SK-N-SH treated with all-trans-retinoic acid at 6 μM for 48 hours (cell line): ENCODE measurements around the gene TYSND1.

Source experiments
- ATAC-seq: fragments of 200-7000 bp; cut with Tn5 transposase; 3 replicates; pipeline ENCODE4 v1.9.1; 2020; ENCODE audit warnings: mild to moderate bottlenecking, moderate library complexity
- CREB5 ChIP-seq: fragments of 250-450 bp; sonication (Bioruptor Pico); IDR thresholded peaks from 2 replicates; pipeline ENCODE4 v1.5.1; 2020; ENCODE audit warnings: low read depth, mild to moderate bottlenecking, moderate library complexity
- CSRNP3 ChIP-seq: fragments of 250-450 bp; sonication (Bioruptor Pico); IDR thresholded peaks from 2 replicates; pipeline ENCODE4 v1.5.1; 2021; ENCODE audit warnings: mild to moderate bottlenecking, moderate library complexity
- ESRRG ChIP-seq: fragments of 250-450 bp; sonication (Bioruptor Pico); IDR thresholded peaks from 2 replicates; pipeline ENCODE4 v1.6.1; 2021; ENCODE audit warnings: mild to moderate bottlenecking
- GLIS3 ChIP-seq: fragments of 250-450 bp; sonication (Bioruptor Pico); IDR thresholded peaks from 2 replicates; pipeline ENCODE4 v1.5.0; 2020; ENCODE audit warnings: mild to moderate bottlenecking, moderate library complexity
- ISL1 ChIP-seq: fragments of 250-450 bp; sonication (Bioruptor Pico); IDR thresholded peaks from 2 replicates; pipeline ENCODE4 v2.1.2; 2022; ENCODE audit warnings: mild to moderate bottlenecking, moderate library complexity
- OSR1 ChIP-seq: fragments of 250-450 bp; sonication (Bioruptor Pico); IDR thresholded peaks from 2 replicates; pipeline ENCODE4 v1.8.0; 2022; ENCODE audit warnings: moderate library complexity, mild to moderate bottlenecking, inconsistent platforms
- POU6F1 ChIP-seq: fragments of 250-450 bp; sonication (Bioruptor Pico); IDR thresholded peaks from 2 replicates; pipeline ENCODE4 v1.8.0; 2021; ENCODE audit warnings: low read depth, mild to moderate bottlenecking, moderate library complexity, borderline replicate concordance
- RARB ChIP-seq: fragments of 250-450 bp; sonication (Bioruptor Pico); IDR thresholded peaks from 2 replicates; pipeline ENCODE4 v1.8.0; 2021; ENCODE audit warnings: mild to moderate bottlenecking, moderate library complexity
- TCF4 ChIP-seq: fragments of 250-450 bp; sonication (Bioruptor Pico); IDR thresholded peaks from 2 replicates; pipeline ENCODE4 v1.8.0; 2021; ENCODE audit warnings: mild to moderate bottlenecking, moderate library complexity, borderline replicate concordance
- TOX ChIP-seq: fragments of 250-450 bp; sonication (Bioruptor Pico); IDR thresholded peaks from 2 replicates; pipeline ENCODE4 v1.8.0; 2021; ENCODE audit warnings: mild to moderate bottlenecking, moderate library complexity, borderline replicate concordance
- TSHZ2 ChIP-seq: fragments of 250-450 bp; sonication (Bioruptor Pico); IDR thresholded peaks from 2 replicates; pipeline ENCODE4 v1.5.0; 2020; ENCODE audit warnings: mild to moderate bottlenecking, moderate library complexity
- ZC3H10 ChIP-seq: fragments of 250-450 bp; sonication (Bioruptor Pico); IDR thresholded peaks from 2 replicates; pipeline ENCODE4 v1.5.1; 2021; ENCODE audit warnings: mild to moderate bottlenecking, moderate library complexity
- ZNF8 ChIP-seq: fragments of 450-650 bp; formaldehyde crosslinking; IDR thresholded peaks from 2 replicates; pipeline ENCODE4 v1.5.0; 2020; ENCODE audit warnings: mild to moderate bottlenecking, moderate library complexity

Gene TYSND1

GRCh38 chr10:70158113-70158512, 11.6 kb upstream of the TYSND1 start (continued):
- no peak for TF ChIP-seq TSHZ2 (CRISPR knock-in tag)

GRCh38 chr10:70155255-70155838, 8.8 kb upstream of the TYSND1 start:
- TF ChIP-seq ESRRG (CRISPR knock-in tag): no peak
- no peak for TF ChIP-seq TCF4 (CRISPR knock-in tag)
- TF ChIP-seq CSRNP3 (CRISPR knock-in tag): no peak
- no peak for TF ChIP-seq GLIS3 (CRISPR knock-in tag)
- ATAC-seq: no peak

GRCh38 chr10:70148516-70148915, 2.0 kb upstream of the TYSND1 start:
- TF ChIP-seq RARB (CRISPR knock-in tag): no peak
- ATAC-seq: no peak

- TF ChIP-seq POU6F1 (CRISPR knock-in tag) (no peak), CREB5 (CRISPR knock-in tag) (no peak), CSRNP3 (CRISPR knock-in tag) (no peak), ZC3H10 (no peak), TOX (CRISPR knock-in tag) (no peak)
- no peak; the same call in 2 of the 3 replicates for ATAC-seq
Observed at GRCh38 chr10:70147259-70147625, 742 bp upstream of the TYSND1 start.

- no peak for TF ChIP-seq ISL1 (CRISPR knock-in tag)
- no peak for TF ChIP-seq OSR1 (CRISPR knock-in tag)
- no peak for TF ChIP-seq POU6F1 (CRISPR knock-in tag)
- TF ChIP-seq CREB5 (CRISPR knock-in tag): no peak
- no peak for TF ChIP-seq ZNF8 (CRISPR knock-in tag)
- TF ChIP-seq, all 23 proteins: peak for 0
- ATAC-seq: peak; percentile 72
Observed at GRCh38 chr10:70145666-70146488, 623 bp downstream of the TYSND1 start.
